ENCODE measurements around the gene ATP11C. TPM values are rescaled to one million over a fixed set of nuclear protein-coding genes. Genes with fewer than 3 reads are reported as not detected.
A peak's percentile ranks its signal among the peaks of the same experiment; 100 is the strongest.

ATP11C gene
- total and polyA plus RNA-seq, 12 donors, result 1.8 to 8.5 (median 2.9) TPM

GRCh38 chrX:139762400-139763183, 170.3 kb downstream of the ATP11C start:
- Histone ChIP-seq H3K9me3 (no peaks in the 10 kb centered on the region), H3K27ac (no peak overlapping the region), H3K36me3 (peaks cover 0 to 13% (median 0%) of the 10 kb centered on the region in 9 donors), H3K4me1 (no peaks in the 10 kb centered on the region), H3K4me3 (no peak overlapping the region), H3K27me3 (no peaks in the 10 kb centered on the region)
- ATAC-seq (peak in 2 of 8 donors; percentile 59 to 63), DNase-seq (no peak)
- WGBS, 2 donors, result 75 to 80% methylated on average over 4 of the region's 4 CpGs
- intact Hi-C loops (cut with DNase I), result no loop called here
- no peak for TF ChIP-seq CTCF (IDR thresholded peaks at IDR 0.05)

DNA sequence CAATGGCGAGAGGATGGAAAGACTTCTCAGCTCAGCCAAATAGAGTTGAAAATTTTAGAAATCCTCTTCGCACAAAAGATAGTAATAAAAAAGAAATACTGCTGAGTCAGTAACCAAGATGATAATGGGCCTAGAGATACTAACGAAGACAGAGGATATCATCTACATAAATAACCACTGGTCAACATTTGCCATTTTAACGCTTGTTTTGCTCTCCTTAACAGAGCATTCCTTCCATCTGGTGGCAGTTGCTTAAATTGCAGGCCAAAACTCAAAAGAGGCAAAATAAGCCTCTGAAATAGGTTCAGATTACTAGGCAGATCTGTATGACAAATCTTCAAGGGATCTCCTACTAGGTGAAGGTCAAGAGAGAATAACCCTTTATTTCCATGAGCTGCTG, 173.2 kb downstream of the ATP11C start:
- Histone ChIP-seq H3K27ac (no peak overlapping the region), H3K9me3 (peaks cover 0 to 15% (median 4%) of the 10 kb centered on the region in 11 donors), H3K4me3 (no peak overlapping the region), H3K4me1 (no peaks in the 10 kb centered on the region), H3K36me3 (peaks cover 0 to 9% (median 0%) of the 10 kb centered on the region in 9 donors), H3K27me3 (no peaks in the 10 kb centered on the region)
- TF ChIP-seq CTCF (IDR thresholded peaks at IDR 0.05), result peak in 7 of 9 donors; percentile 20 to 43 (median 38)
- DNase-seq (no peak), ATAC-seq (no peak)
- WGBS, 2 donors, result 74 to 81% methylated on average over 4 of the region's 4 CpGs
- intact Hi-C loops (cut with DNase I), result loop anchor here in 1 of 10 donors (2.0 kb wide), 1 partner anchor 31 kb away; no protein-coding TSS in a partner anchor

GRCh38 chrX:139758809-139759208, 174.0 kb downstream of the ATP11C start:
- WGBS, 2 donors, result 89 to 90% methylated on average over 1 of the region's 1 CpG
- Histone ChIP-seq H3K4me1 (no peaks in the 10 kb centered on the region), H3K27ac (no peak overlapping the region), H3K4me3 (no peak overlapping the region), H3K27me3 (no peaks in the 10 kb centered on the region), H3K36me3 (peaks cover 0 to 9% (median 0%) of the 10 kb centered on the region in 9 donors), H3K9me3 (peaks cover 0 to 23% (median 10%) of the 10 kb centered on the region in 11 donors)
- intact Hi-C loops (cut with DNase I), result loop anchor here in 1 of 10 donors (2.0 kb wide), 1 partner anchor 30 kb away; no protein-coding TSS in a partner anchor
- no peak for DNase-seq
- no peak for TF ChIP-seq CTCF (IDR thresholded peaks at IDR 0.05)
- no peak for ATAC-seq

GRCh38 chrX:139758250-139758649, 174.6 kb downstream of the ATP11C start:
- H3K9me3 ChIP-seq, result peaks cover 0 to 25% (median 10%) of the 10 kb centered on the region in 11 donors
- H3K27me3 ChIP-seq, result no peaks in the 10 kb centered on the region
- peaks cover 0 to 9% (median 0%) of the 10 kb centered on the region in 9 donors for H3K36me3 ChIP-seq
- H3K4me1 ChIP-seq, result no peaks in the 10 kb centered on the region
- DNase-seq, result no peak
- intact Hi-C loops (cut with DNase I), result loop anchor here in 1 of 10 donors (2.0 kb wide), 1 partner anchor 29 kb away; no protein-coding TSS in a partner anchor
- no peak overlapping the region for H3K4me3 ChIP-seq
- no peak for TF ChIP-seq CTCF (IDR thresholded peaks at IDR 0.05)
- 82 to 87% methylated on average over 4 of the region's 4 CpGs for WGBS, 2 donors
- H3K27ac ChIP-seq, result no peak overlapping the region
- ATAC-seq, result no peak

All from heart right ventricle (tissue), 16 donors.